Right lobe of liver (tissue), 6 donors: ENCODE results near the gene REV3L. TPM values are rescaled to one million over a fixed set of nuclear protein-coding genes. Genes with fewer than 3 reads are reported as not detected.
"Not testable (repeated sequence)": the region's sequence is repeated elsewhere in the genome, so short reads cannot be mapped to it uniquely, and the experiment has no call there.

ENCODE experiments used
- ATAC-seq, 4 donors: fragments of 200-7000 bp; cut with Tn5 transposase; one replicate each; pipeline ENCODE4 v1.9.1; 2020; ENCODE audit warnings: mild to moderate bottlenecking in 4 of 4, moderate library complexity in 4 of 4
- DNase-seq, 3 donors: peaks; one replicate each; pipeline ENCODE4 v3.0.0-alpha.2; 2020
- H3K27ac ChIP-seq, 3 donors: fragments of 200-600 bp; one replicate each; pipeline ENCODE4 v1.8.0; 2022
- H3K27me3 ChIP-seq, 2 donors: fragments of 200-600 bp; one replicate each; pipeline ENCODE4 v1.8.0; 2022
- H3K36me3 ChIP-seq, 4 donors: fragments of 200-600 bp; sonication (generic) in 1 of 4; one replicate each; pipeline versions ENCODE4 v1.5.1 to v1.8.0; 2017 to 2022; ENCODE audit warnings: control low read depth in 1 of 4
- H3K4me1 ChIP-seq, 4 donors: fragments of 200-600 bp; sonication (generic) in 1 of 4; one replicate each; pipeline versions ENCODE4 v1.5.1 to v1.8.0; 2017 to 2022; ENCODE audit warnings: control low read depth in 1 of 4
- H3K4me3 ChIP-seq, 3 donors: fragments of 200-600 bp; one replicate each; pipeline ENCODE4 v1.8.0; 2022
- H3K9me3 ChIP-seq, 4 donors: fragments of 200-600 bp; sonication (generic) in 1 of 4; one replicate each; pipeline versions ENCODE4 v1.5.1 to v1.8.0; 2017 to 2022; ENCODE audit warnings: control low read depth in 1 of 4
- CTCF ChIP-seq, 4 donors: fragments of 200-600 bp in 3 of 4; fragments of 450-650 bp in 1 of 4; IDR thresholded peaks; one replicate each; pipeline versions ENCODE4 v1.5.1 to v1.8.0; 2016 to 2022; ENCODE audit warnings: antibody characterized with exemption in 4 of 4, mild to moderate bottlenecking in 2 of 4
- POLR2A ChIP-seq: fragments of 450-650 bp; IDR thresholded peaks from one replicate; pipeline ENCODE4 v1.6.1; 2017; ENCODE audit warnings: antibody characterized with exemption, mild to moderate bottlenecking
- whole genome bisulfite sequencing: methylation state at CpG from one replicate; pipeline ENCODE4 v1.1.6; 2018; ENCODE audit warnings: low coverage, low lambda C conversion rate; ENCODE audit not compliant: insufficient coverage; ENCODE audit errors: missing lambda C conversion rate; 5-methylcytosine and 5-hydroxymethylcytosine counted together
- intact Hi-C, 2 donors: fragments of 100-400 bp; cut with DNase I; formaldehyde crosslinking; loops; one replicate each; pipeline versions ENCODE4 v1.11.2 to v1.14.1; 2022
- total RNA-seq, 6 experiments: library from RNA; depleted of rRNA in 2 of 6; stranded (reverse); fragments of >200 nt in 2 of 6; fragmentation: NEBNext Ultra II Directional in 3 of 6; extraction: Animal tissue kit (Norgen Biotek cat#: 25700) in 3 of 6; gene quantifications; one replicate each; pipeline versions ENCODE4 v1.1.0 to v1.2.4, GENCODE V29; 2016 to 2023
- donor health status: DM: no; HTN: yes; CAD: no.
- donor health status: DM: no; HTN: no; CAD: no.
- donor health status: DM: no; HTN: no; CAD: no.
- donor health status: DM: no; HTN: yes; CAD: no.
- donor health status: DM: no; HTN: yes; CAD: no.

Gene REV3L
- total RNA-seq, 6 experiments from 2014 or later, result 9.3 to 21.4 (median 12.5) TPM

DNA sequence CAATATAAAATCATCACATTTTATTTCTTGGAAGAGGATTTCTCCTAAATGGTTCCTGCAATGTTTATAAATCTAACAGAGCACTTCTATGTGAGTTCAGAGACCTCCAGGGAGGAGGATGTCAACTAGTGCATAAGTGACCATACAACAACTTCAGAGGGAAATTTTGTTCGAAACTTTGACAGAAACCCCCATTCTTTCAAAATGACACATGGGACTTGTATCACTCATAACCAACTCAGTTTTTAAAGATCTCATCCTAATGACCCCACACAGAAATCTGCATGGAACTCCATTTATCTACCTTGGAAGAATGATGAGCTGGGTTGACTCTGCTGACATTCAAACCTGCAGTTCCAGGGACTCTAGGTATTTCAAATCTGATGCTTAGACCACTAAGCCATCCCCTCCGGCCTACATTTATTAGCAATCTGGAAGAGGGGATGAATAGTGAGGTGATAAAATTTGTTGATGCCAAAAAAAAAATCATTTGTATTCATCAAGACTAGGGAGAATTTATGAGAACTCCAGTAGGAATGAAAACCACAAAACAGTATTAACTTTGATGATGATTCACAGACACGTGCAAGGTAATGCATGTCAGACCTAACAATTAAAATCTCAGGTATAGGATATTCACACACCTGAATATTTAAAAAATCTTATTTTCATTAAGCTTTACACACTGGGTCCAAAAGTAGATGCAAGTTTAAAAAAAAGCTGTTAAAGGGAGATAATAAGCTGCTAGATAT is 153.0 kb downstream of the REV3L start:
- Histone ChIP-seq H3K4me1 (no peaks in the 10 kb centered on the region), H3K27me3 (no peaks in the 10 kb centered on the region), H3K4me3 (no peak overlapping the region), H3K27ac (no peak overlapping the region), H3K36me3 (peaks cover 0 to 10% (median 5%) of the 10 kb centered on the region in 4 donors), H3K9me3 (no peaks in the 10 kb centered on the region)
- TF ChIP-seq CTCF (IDR thresholded peaks at IDR 0.05) (no peak), POLR2A (no peak)
- intact Hi-C loops, result no loop called here
- no peak for DNase-seq
- ATAC-seq, result no peak
- whole genome bisulfite sequencing, result 90% methylated on average over 2 of the region's 3 CpGs

GRCh38 chr6:111326563-111326962 is 156.5 kb downstream of the REV3L start:
- peaks cover 0 to 10% (median 5%) of the 10 kb centered on the region in 4 donors for H3K36me3 ChIP-seq
- intact Hi-C loops, result no loop called here

DNA sequence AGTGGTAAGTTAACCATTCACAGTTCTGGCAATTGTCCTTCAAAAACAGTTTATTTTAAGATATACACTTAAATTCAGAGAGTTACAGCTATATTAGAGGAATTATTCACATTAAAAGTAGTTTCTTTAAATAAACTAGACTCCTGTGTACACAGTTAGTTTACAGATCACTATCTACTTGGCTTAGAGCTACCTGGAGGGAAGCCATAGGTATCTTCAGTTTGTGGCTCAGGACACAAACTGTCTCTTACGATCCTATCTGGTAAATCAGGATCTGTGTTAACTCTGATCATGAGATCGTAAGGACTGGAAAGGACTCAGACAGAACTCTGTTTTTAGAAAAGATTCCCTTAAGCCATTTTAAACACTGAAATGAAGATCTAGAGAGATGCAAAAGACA is 160.9 kb downstream of the REV3L start:
- no peaks in the 10 kb centered on the region for H3K9me3 ChIP-seq
- ATAC-seq, result peak; percentile 92 to 98 (median 94)
- intact Hi-C loops, result no loop called here
- H3K36me3 ChIP-seq, result peaks cover 0 to 4% (median 2%) of the 10 kb centered on the region in 4 donors
- no peak for DNase-seq
- H3K27ac ChIP-seq, result no peak overlapping the region
- H3K4me3 ChIP-seq, result no peak overlapping the region
- 18% methylated on average over 1 of the region's 2 CpGs for WGBS
- TF ChIP-seq CTCF (IDR thresholded peaks at IDR 0.05), result no peak
- no peak for TF ChIP-seq POLR2A
- no peaks in the 10 kb centered on the region for H3K27me3 ChIP-seq
- H3K4me1 ChIP-seq, result peaks cover 0 to 7% (median 0%) of the 10 kb centered on the region in 4 donors

More at GRCh38 chr6:111326563-111326962, 156.5 kb downstream of the REV3L start:
- H3K27me3 ChIP-seq, result no peaks in the 10 kb centered on the region
- WGBS, result 100% methylated on average over 3 of the region's 3 CpGs
- no peak overlapping the region for H3K4me3 ChIP-seq
- TF ChIP-seq POLR2A (no peak), CTCF (IDR thresholded peaks at IDR 0.05) (no peak)
- ATAC-seq (no peak), DNase-seq (no peak)
- H3K9me3 ChIP-seq, result no peaks in the 10 kb centered on the region
- H3K27ac ChIP-seq, result no peak overlapping the region
- H3K4me1 ChIP-seq, result peaks cover 0 to 5% (median 0%) of the 10 kb centered on the region in 4 donors

- ATAC-seq, H3K9me3 ChIP-seq, intact Hi-C loops, H3K27ac ChIP-seq, H3K27me3 ChIP-seq, H3K4me1 ChIP-seq, DNase-seq, H3K4me3 ChIP-seq: not testable (repeated sequence)
- 94% methylated on average over 4 of the region's 4 CpGs for WGBS
- peaks cover 0 to 24% (median 4%) of the 10 kb centered on the region in 4 donors for H3K36me3 ChIP-seq
These were observed 175.1 kb downstream of the REV3L start for GRCh38 chr6:111307950-111308349.

- WGBS, result 37% methylated on average over 7 of the region's 7 CpGs
- ATAC-seq (peak; percentile 64 to 96 (median 85)), DNase-seq (no peak)
- intact Hi-C loops, result no loop called here
- Histone ChIP-seq H3K36me3 (peaks cover 0 to 24% (median 4%) of the 10 kb centered on the region in 4 donors), H3K4me1 (peaks cover 0 to 6% (median 0%) of the 10 kb centered on the region in 4 donors), H3K4me3 (no peak overlapping the region), H3K27me3 (no peaks in the 10 kb centered on the region), H3K9me3 (no peaks in the 10 kb centered on the region), H3K27ac (no peak overlapping the region)
- TF ChIP-seq POLR2A, result no peak
- no peak for TF ChIP-seq CTCF (IDR thresholded peaks at IDR 0.05)
These were observed 175.7 kb downstream of the REV3L start for GRCh38 chr6:111307275-111307858.
